Suppressor macrophage (primary cell): Measurements from ENCODE around the gene PMP22.
A peak's percentile ranks its signal among the peaks of the same experiment; 100 is the strongest.

ENCODE experiments used
- DNase-seq, 4 experiments: peaks; one replicate each; pipeline ENCODE4 v3.0.0-alpha.2; 2020 to 2022
- total RNA-seq, 17 experiments: gene quantifications; one replicate each; lab custom pipeline; 2026; ENCODE audit warnings: mixed read lengths in 6 of 17, inconsistent platforms in 3 of 17; lab: John Stamatoyannopoulos, UW

Gene PMP22
- total RNA-seq = 11.8 to 142 (median 82.2) reads per million in 17 experiments

GRCh38 chr17:15265131-15265530, at the start of gene PMP22:
Gene PMP22 (minus strand): TSS chr17:15265326. CDS start chr17:15260727, 4,599 bp downstream.
- DNase-seq = no peak

- no peak for DNase-seq
These were observed 46.9 kb upstream of the PMP22 start for GRCh38 chr17:15311996-15312395.

- DNase-seq = no peak
These were observed 44.7 kb upstream of the PMP22 start for GRCh38 chr17:15309793-15310192.

- DNase-seq = no peak
These were observed 44.1 kb upstream of the PMP22 start for GRCh38 chr17:15309236-15309635.

GRCh38 chr17:15308758-15309157, 43.6 kb upstream of the PMP22 start:
- DNase-seq = no peak

- no peak for DNase-seq
These were observed 42.6 kb upstream of the PMP22 start for GRCh38 chr17:15307710-15308111.

- DNase-seq = no peak
These were observed 38.7 kb upstream of the PMP22 start for GRCh38 chr17:15303851-15304250.

GRCh38 chr17:15303268-15303667, 38.1 kb upstream of the PMP22 start:
- no peak for DNase-seq

GRCh38 chr17:15301845-15302244, 36.7 kb upstream of the PMP22 start:
- no peak for DNase-seq

- no peak for DNase-seq
These were observed 33.0 kb upstream of the PMP22 start for GRCh38 chr17:15298176-15298575.

- DNase-seq = no peak
These were observed 28.4 kb upstream of the PMP22 start for GRCh38 chr17:15293558-15293957.

- DNase-seq = no peak
These were observed 26.7 kb upstream of the PMP22 start for GRCh38 chr17:15291674-15292361.

GRCh38 chr17:15290605-15291004, 25.5 kb upstream of the PMP22 start:
- no peak for DNase-seq

GRCh38 chr17:15289285-15290183, 24.4 kb upstream of the PMP22 start:
- DNase-seq = no peak

- DNase-seq = no peak
These were observed 23.7 kb upstream of the PMP22 start for GRCh38 chr17:15288859-15289258.

- DNase-seq = no peak
These were observed 22.6 kb upstream of the PMP22 start for GRCh38 chr17:15287538-15288267.

GRCh38 chr17:15285466-15285865, 20.3 kb upstream of the PMP22 start:
- DNase-seq = no peak

GRCh38 chr17:15284537-15284936, 19.4 kb upstream of the PMP22 start:
- DNase-seq = no peak

GRCh38 chr17:15284107-15284506, 19.0 kb upstream of the PMP22 start:
- DNase-seq = no peak

GRCh38 chr17:15281909-15282308, 16.8 kb upstream of the PMP22 start:
- DNase-seq = no peak

GRCh38 chr17:15278924-15279477, 13.9 kb upstream of the PMP22 start:
- peak in 3 of 4 experiments; percentile 9 to 59 (median 19) for DNase-seq

GRCh38 chr17:15278380-15278779, 13.3 kb upstream of the PMP22 start:
- DNase-seq = no peak

GRCh38 chr17:15274017-15274416, 8.9 kb upstream of the PMP22 start:
- DNase-seq = no peak
